IMR-90 (cell line): Measurements from ENCODE around the gene ADRA2C. TPM values are rescaled to one million over a fixed set of nuclear protein-coding genes. Genes with fewer than 3 reads are reported as not detected.
A peak's percentile ranks its signal among the peaks of the same experiment; 100 is the strongest.

Experiments
- ATAC-seq: fragments of 200-7000 bp; cut with Tn5 transposase; 2 replicates; pipeline ENCODE4 v1.9.1; 2020; ENCODE audit warnings: low read depth, mild to moderate bottlenecking, moderate library complexity
- BruUV-seq: library from RNA; stranded (reverse); fragments of 400-500 nt; replicated peaks from 2 replicates; lab custom pipeline; 2021; lab: Mats Ljungman, UMichigan
- CTCF ChIA-PET: fragments of 300-600 bp; formaldehyde crosslinking; extraction: SDS; loops from one replicate; lab custom pipeline; 2021; ENCODE audit warnings: antibody characterized with exemption; lab: Yijun Ruan, JAX
- POLR2A ChIA-PET: fragments of 300-600 bp; sonication (Branson Sonifier 250); formaldehyde crosslinking; loops from one replicate; lab custom pipeline; 2022; ENCODE audit warnings: antibody characterized with exemption; ENCODE audit not compliant: unreplicated experiment; lab: Charles Lee
- DNase-seq: peaks from one replicate; pipeline ENCODE4 v3.0.0; 2013
- H2AFZ ChIP-seq: replicated peaks from 2 replicates; pipeline ENCODE3; 2013; ENCODE audit warnings: low read length, mild to moderate bottlenecking; ENCODE audit not compliant: poor library complexity
- H2AK5ac ChIP-seq: 2 replicates; pipeline ENCODE4 v1.6.1; 2013; ENCODE audit warnings: low read depth, low read length, inconsistent platforms
- H2AK9ac ChIP-seq: replicated peaks from 2 replicates; pipeline ENCODE3; 2013; ENCODE audit warnings: mild to moderate bottlenecking, low read depth, low read length, moderate library complexity; ENCODE audit not compliant: poor library complexity
- H2BK120ac ChIP-seq: 2 replicates; pipeline ENCODE4 v1.6.1; 2013; ENCODE audit warnings: low read depth, low read length, inconsistent platforms
- H2BK15ac ChIP-seq: 3 replicates; pipeline ENCODE4 v1.6.1; 2013; ENCODE audit warnings: low read depth, low read length, inconsistent platforms
- H2BK20ac ChIP-seq: 2 replicates; pipeline ENCODE4 v1.6.1; 2013; ENCODE audit warnings: low read depth, mild to moderate bottlenecking, inconsistent platforms, low read length, moderate library complexity
- H2BK5ac ChIP-seq: 2 replicates; pipeline ENCODE4 v1.6.1; 2013; ENCODE audit warnings: mild to moderate bottlenecking, low read depth, low read length, inconsistent platforms; ENCODE audit not compliant: poor library complexity, severe bottlenecking
- H3K14ac ChIP-seq: replicated peaks from 2 replicates; pipeline ENCODE4 v1.6.1; 2013; ENCODE audit warnings: low read depth, low read length, inconsistent platforms
- H3K18ac ChIP-seq: 2 replicates; pipeline ENCODE4 v1.6.1; 2013; ENCODE audit warnings: low read depth, low read length, control low read depth
- H3K23ac ChIP-seq: 2 replicates; pipeline ENCODE4 v1.6.1; 2013; ENCODE audit warnings: low read depth, low read length, inconsistent platforms
- H3K27ac ChIP-seq: 2 replicates; pipeline ENCODE4 v1.5.1; 2013; ENCODE audit warnings: mild to moderate bottlenecking, control low read depth, low read length; ENCODE audit not compliant: insufficient read depth
- H3K27me3 ChIP-seq: 2 replicates; pipeline ENCODE4 v1.6.1; 2013; ENCODE audit warnings: low read length; ENCODE audit not compliant: control insufficient read depth, insufficient read depth
- H3K36me3 ChIP-seq: 2 replicates; pipeline ENCODE4 v1.6.1; 2013; ENCODE audit warnings: low read length, mixed read lengths; ENCODE audit not compliant: control insufficient read depth, insufficient read depth
- H3K4ac ChIP-seq: 2 replicates; pipeline ENCODE4 v1.6.1; 2013; ENCODE audit warnings: low read depth, low read length, inconsistent platforms
- H3K4me1 ChIP-seq: 2 replicates; pipeline ENCODE4 v1.6.1; 2013; ENCODE audit warnings: low read length, mixed read lengths; ENCODE audit not compliant: control insufficient read depth, insufficient read depth
- H3K4me2 ChIP-seq: 2 replicates; pipeline ENCODE4 v1.6.1; 2013; ENCODE audit warnings: low read depth, mild to moderate bottlenecking, control low read depth, low read length, moderate library complexity
- H3K4me3 ChIP-seq: 2 replicates; pipeline ENCODE4 v1.5.1; 2013; ENCODE audit warnings: low read depth, mild to moderate bottlenecking, control low read depth, low read length, moderate library complexity; ENCODE audit not compliant: insufficient read depth
- H3K56ac ChIP-seq: 2 replicates; pipeline ENCODE4 v1.6.1; 2013; ENCODE audit warnings: low read length, inconsistent platforms; ENCODE audit not compliant: insufficient read depth; ENCODE audit errors: extremely low read depth
- H3K79me1 ChIP-seq, 2 experiments: 2 replicates each; pipeline ENCODE4 v1.6.1; 2013; ENCODE audit warnings: low read length in 2 of 2, inconsistent platforms in 1 of 2, low read depth in 1 of 2
- H3K9ac ChIP-seq: 2 replicates; pipeline ENCODE4 v1.6.1; 2013; ENCODE audit warnings: low read depth, low read length, control low read depth
- H3K9me1 ChIP-seq: 2 replicates; pipeline ENCODE4 v1.6.1; 2013; ENCODE audit warnings: low read length, inconsistent platforms; ENCODE audit not compliant: insufficient read depth
- H3K9me3 ChIP-seq: 2 replicates; pipeline ENCODE4 v1.6.1; 2013; ENCODE audit warnings: low read length; ENCODE audit not compliant: control insufficient read depth, insufficient read depth
- H4K20me1 ChIP-seq: 2 replicates; pipeline ENCODE4 v1.6.1; 2013; ENCODE audit warnings: low read length, inconsistent platforms; ENCODE audit not compliant: insufficient read depth
- H4K5ac ChIP-seq: 2 replicates; pipeline ENCODE4 v1.6.1; 2013; ENCODE audit warnings: mild to moderate bottlenecking, low read depth, low read length, control low read depth
- H4K8ac ChIP-seq, 2 experiments: 2 replicates each; pipeline ENCODE4 v1.6.1; 2013; ENCODE audit warnings: low read depth in 2 of 2, low read length in 2 of 2, control low read depth in 1 of 2, inconsistent platforms in 1 of 2
- H4K91ac ChIP-seq: 2 replicates; pipeline ENCODE4 v1.6.1; 2013; ENCODE audit warnings: low read depth, low read length, inconsistent platforms; ENCODE audit not compliant: insufficient read depth
- CEBPB ChIP-seq: IDR thresholded peaks from 2 replicates; pipeline ENCODE4 v1.6.1; 2012; ENCODE audit warnings: low read depth, low read length, improper control_type of control experiment
- RAD21 ChIP-seq: IDR thresholded peaks from 2 replicates; pipeline ENCODE4 v1.6.1; 2012; ENCODE audit warnings: low read length, improper control_type of control experiment
- USF2 ChIP-seq: fragments of 150-350 bp; IDR thresholded peaks from 2 replicates; pipeline ENCODE4 v1.6.1; 2017; ENCODE audit warnings: mild to moderate bottlenecking, antibody characterized with exemption, low read length, low read depth
- WGBS, 2 experiments: methylation state at CpG; one replicate each; pipeline versions ENCODE4 v1.1.5 to v1.1.7; 2013; ENCODE audit warnings: missing lambda C conversion rate in 2 of 2; ENCODE audit not compliant: insufficient read length in 1 of 2; ENCODE audit errors: extremely low coverage in 2 of 2; 5-methylcytosine and 5-hydroxymethylcytosine counted together
- dilution Hi-C: fragments of 300-500 bp; cut with HindIII; formaldehyde crosslinking; loops from one replicate; pipeline ENCODE4 v1.14.3; 2018; ENCODE audit warnings: low sequenced_read_pairs; ENCODE audit not compliant: unreplicated experiment
- in situ Hi-C: fragments of 300-500 bp; cut with MboI; formaldehyde crosslinking; loops from 3 replicates; pipeline ENCODE4 v1.14.3; 2019; ENCODE audit warnings: low sequenced_read_pairs, inconsistent platforms, mixed read lengths
- intact Hi-C: fragments of 100-400 bp; cut with micrococcal nuclease; formaldehyde crosslinking; loops from 2 replicates; pipeline ENCODE4 v1.10.0; 2022
- polyA plus RNA-seq, 3 experiments: library from polyadenylated mRNA; depleted of rRNA; stranded (reverse); fragments of >200 nt; gene quantifications; 2 replicates each; pipeline ENCODE4 v1.2.3, GENCODE V29; 2012; ENCODE audit warnings: low replicate concordance in 1 of 3
- total RNA-seq: library from RNA; depleted of rRNA; stranded (reverse); fragments of >200 nt; gene quantifications from 2 replicates; pipeline ENCODE4 v1.2.3, GENCODE V29; 2012

ADRA2C gene
- total and polyA plus RNA-seq, 2 of the 4 experiments (the other 2 are of a cell fraction): under 0.01 to 0.14 TPM

- no peak overlapping the region for H3K4me2 ChIP-seq
- H2BK120ac ChIP-seq: no peak overlapping the region
- H3K9ac ChIP-seq: no peak overlapping the region
- dilution Hi-C loops: no loop called here
- no peak overlapping the region for H2BK20ac ChIP-seq
- H3K23ac ChIP-seq: no peak overlapping the region
- ChIA-PET POLR2A (no interaction called here), CTCF (no interaction called here)
- H2AFZ ChIP-seq: peak overlapping the region; percentile 23
- no peak overlapping the region for H2AK9ac ChIP-seq
- no TSS peak for BruUV-seq
- no peaks in the 10 kb centered on the region for H3K4me1 ChIP-seq
- H3K27ac ChIP-seq: no peak overlapping the region
- H3K56ac ChIP-seq: no peak overlapping the region
- H4K5ac ChIP-seq: no peak overlapping the region
- WGBS, 2 experiments: 15% methylated on average over 7 of the region's 44 CpGs; no CpG with 5 or more reads in 1 of the 2 experiments
- ATAC-seq (no peak), DNase-seq (no peak)
- H3K36me3 ChIP-seq: no peaks in the 10 kb centered on the region
- no peaks in the 10 kb centered on the region for H3K9me1 ChIP-seq
- no peak for TF ChIP-seq USF2
- peak; percentile 64 for TF ChIP-seq CEBPB
- TF ChIP-seq RAD21: no peak
- H2AK5ac ChIP-seq: no peak overlapping the region
- H4K20me1 ChIP-seq: no peaks in the 10 kb centered on the region
- no peak overlapping the region for H2BK5ac ChIP-seq
- H3K4ac ChIP-seq: no peak overlapping the region
- peaks cover 5% of the 10 kb centered on the region for H3K9me3 ChIP-seq
- in situ Hi-C loops: no loop called here
- no peaks in the 10 kb centered on the region for H3K79me1 ChIP-seq
- H3K14ac ChIP-seq: no peak overlapping the region
- H2BK15ac ChIP-seq: no peak overlapping the region
- H3K27me3 ChIP-seq: peaks cover 55% of the 10 kb centered on the region
- no peak overlapping the region for H4K8ac ChIP-seq
- no peak overlapping the region for H3K18ac ChIP-seq
- no peak overlapping the region for H3K4me3 ChIP-seq
- intact Hi-C loops: no loop called here
- no peak overlapping the region for H4K91ac ChIP-seq
Observed at GRCh38 chr4:3724319-3725231, 41.6 kb upstream of the ADRA2C start.
